ENCODE results near the gene GJA9.
"Not testable (repeated sequence)": the region's sequence is repeated elsewhere in the genome, so short reads cannot be mapped to it uniquely, and the experiment has no call there.

GJA9 gene

DNA sequence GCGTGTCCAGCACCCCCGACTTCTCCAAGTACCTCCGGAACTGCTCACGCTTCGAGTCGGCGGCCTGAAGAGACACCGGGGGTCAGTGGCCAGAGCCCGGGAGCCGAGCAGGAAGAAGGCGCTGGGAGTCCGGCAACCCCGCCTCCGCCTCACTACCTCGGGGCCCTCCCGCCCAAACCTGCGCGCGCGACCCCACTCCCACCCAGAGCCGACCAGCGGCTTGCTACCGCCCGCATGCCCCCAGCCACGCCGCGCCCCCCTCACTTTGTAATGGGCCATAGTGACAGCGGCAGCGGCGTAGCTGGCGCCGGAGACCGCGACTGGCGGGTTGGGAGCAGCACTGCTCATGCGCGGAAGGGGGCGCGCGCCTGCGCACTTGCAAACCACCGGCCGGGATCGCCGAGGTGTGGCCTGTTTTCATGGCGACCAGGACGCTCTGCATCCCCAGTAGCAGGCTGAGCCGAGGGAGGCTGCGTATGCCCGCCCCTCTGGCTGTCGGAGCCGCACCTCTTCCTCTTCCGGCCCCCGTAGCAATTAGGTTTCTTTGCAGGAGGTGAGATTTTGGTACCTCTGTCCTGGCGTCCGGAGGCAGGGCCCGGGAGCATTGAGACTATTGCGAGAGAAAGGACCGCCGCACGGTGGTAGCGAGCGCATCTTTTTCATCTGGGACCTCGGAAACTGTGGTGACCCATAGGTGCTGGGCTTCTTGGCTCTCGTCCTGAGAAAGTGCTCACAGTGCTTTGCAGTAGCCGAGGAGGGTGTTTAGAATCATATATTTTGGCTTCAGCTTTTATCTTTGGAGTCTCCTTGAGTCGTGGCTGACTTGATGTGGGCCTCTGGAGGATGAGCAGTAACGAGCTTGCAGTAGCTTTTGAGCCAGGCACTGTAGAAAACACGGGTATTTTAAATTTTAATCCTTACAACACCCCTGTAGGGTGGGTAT, 8.1 kb downstream of the GJA9 start, which contains the start of gene MYCBP:
Gene MYCBP, minus strand, starts transcription at position 322 of the 943 bp plus-strand sequence. Its CDS starts 43 bp downstream, at position 279.
- peak; percentile 95 for DNase-seq

DNA sequence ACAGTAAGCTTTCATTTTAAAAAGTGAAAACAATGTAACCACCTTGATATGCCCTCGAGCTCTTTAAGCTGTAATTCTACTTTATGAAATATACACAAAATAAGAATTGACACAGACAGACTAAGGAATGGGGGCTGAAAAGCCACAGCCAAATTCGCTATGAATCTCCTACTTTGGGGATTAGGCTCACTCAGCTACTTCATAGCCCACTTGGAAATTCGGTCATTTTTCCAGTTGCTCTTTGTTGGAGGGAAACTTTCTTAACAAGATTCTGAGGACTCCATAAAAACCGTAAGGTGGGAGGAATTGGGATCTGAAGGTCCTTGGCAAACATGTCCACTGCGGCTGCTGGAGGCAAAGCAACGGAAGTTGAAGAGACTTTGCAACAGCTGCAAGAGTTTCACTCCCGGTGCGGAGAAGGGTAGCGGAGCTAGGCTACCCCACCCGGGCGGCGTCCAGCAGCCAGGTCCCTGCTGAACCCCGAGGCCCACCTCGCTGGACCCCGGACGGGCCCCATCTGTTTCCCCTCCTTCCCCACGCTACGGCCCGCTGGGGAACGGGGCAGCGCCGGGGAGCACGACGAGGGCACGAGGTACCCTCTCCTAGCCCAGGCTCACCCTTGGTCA, 8.9 kb downstream of the GJA9 start:
- peak; percentile 19 for DNase-seq

DNA sequence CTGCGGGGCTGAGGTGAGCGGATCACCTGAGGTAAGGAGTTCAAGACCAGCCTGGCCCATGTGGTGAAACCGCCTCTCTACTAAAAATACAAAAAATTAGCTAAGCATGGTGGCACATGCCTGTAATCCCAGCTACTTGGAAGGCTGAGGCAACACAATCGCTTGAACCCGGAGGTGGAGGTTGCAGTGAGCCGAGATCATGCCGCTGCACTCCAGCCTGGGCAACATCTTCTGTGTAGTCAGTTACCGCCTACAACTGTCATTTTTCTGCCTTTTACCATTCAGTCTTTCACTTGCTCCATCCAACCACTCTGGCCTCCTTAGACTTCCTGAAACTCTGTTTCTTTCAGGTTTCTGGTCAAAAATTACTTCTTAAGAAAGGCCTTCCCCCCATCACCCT, 10.4 kb downstream of the GJA9 start:
- DNase-seq: no peak

DNA sequence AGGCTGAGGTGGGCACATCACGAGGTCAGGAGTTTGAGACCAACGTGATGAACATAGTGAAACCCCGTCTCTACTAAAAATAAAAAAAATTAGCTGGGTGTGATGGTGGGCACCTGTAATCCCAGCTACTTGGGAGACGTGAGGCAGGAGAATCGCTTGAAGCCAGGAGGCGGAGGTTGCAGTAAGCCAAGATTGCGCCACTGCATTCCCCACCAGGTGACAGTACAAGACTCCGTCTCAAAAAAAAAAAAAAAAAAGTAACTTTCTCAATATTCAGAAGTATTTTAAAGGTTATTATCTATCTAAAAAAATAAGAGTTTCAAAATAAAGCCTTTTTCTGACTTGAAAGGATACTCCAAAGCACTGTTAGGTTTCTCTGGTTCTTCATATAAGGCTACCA, 14.2 kb downstream of the GJA9 start:
- DNase-seq: no peak

DNA sequence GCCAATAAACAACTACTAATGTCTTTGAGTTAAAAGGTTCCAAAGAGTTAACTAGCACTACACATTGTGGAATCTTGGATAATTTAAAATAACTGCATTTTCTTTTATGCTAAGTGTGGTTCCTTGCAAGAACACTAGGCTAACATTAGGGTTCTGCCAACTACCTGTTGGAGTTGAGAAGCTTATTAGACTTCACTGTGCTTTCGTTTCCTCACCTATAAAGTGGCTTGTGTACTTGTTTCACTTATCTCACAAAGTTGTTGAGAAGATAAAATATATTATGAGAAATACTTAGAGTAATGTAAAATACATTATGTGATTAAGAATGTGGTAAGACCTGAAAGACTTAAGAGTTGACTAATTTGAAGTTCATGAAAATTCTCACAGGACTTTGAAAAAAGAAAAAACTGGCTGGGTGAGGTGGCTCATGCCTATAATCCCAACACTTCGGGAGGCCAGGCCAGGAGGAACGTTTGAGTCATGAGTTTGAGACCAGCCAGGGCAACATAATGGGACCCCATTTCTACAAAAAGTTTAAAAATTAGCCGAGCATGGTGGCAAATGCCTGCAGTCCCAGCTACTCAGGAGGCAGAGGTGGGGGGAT, 16.2 kb downstream of the GJA9 start:
- no peak for DNase-seq

DNA sequence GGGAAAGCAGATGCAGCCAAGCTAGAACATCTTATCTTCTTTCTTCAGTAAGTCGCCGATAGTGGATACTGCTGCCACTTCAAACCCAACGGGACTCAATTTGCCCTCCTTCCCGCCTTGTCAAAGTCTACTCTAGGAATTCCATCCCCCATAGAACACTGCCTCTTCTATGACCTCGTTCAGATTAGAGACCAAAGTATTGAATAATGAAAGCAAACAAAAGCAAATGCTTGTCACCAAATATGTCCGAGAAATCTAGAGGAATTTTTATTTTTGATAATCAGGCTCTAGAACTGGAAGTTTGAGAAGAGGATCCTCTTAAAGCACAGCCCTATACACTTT, 21.0 kb downstream of the GJA9 start:
- DNase-seq: no peak

DNA sequence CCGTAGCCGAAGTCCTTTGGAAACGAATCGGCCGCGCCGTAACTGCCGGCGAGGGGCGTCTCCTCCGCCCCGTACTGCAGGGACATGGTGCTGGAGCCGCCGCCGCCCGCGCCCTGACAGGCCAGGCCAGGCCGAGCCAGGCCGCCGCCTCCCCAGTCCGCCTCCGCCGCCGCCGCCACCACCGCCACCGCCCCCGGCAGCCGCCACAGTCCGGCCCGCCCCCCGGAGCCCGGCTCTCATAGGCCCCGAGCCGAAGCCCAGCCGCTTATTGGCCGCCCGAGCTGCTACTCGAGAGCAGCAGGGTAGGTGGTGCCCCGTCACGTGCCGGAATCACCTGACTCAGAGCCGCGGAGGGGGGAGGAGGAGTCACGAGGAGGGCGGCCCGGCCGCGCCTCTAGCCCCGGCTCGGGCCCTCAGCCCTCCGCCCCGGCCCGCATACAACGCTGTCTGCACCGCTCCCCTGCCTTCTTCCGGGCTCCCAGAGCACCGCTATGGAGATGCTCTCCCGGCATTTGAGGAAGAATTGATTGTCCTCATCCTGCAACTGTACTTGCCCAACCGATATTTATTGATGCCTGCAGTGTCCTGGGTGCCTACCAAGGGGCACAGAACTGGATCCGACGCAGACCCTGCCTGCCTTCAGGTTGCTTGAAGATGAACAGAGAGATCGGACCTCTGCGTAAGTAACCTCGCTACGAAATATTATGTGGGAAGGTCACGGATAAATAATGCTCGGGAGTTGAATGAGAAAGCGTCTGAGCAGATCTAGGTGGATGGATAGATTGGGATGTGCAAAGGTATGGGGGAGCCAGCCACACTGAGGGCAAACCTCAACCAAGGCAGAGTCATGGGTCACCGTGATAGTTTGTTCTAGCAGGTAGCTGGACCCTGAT, 21.6 kb downstream of the GJA9 start, which contains the start of gene RRAGC:
Gene RRAGC, minus strand, starts transcription at position 212 of the 893 bp plus-strand sequence. Its CDS starts 126 bp downstream, at position 86.
- DNase-seq: peak; percentile 99

DNA sequence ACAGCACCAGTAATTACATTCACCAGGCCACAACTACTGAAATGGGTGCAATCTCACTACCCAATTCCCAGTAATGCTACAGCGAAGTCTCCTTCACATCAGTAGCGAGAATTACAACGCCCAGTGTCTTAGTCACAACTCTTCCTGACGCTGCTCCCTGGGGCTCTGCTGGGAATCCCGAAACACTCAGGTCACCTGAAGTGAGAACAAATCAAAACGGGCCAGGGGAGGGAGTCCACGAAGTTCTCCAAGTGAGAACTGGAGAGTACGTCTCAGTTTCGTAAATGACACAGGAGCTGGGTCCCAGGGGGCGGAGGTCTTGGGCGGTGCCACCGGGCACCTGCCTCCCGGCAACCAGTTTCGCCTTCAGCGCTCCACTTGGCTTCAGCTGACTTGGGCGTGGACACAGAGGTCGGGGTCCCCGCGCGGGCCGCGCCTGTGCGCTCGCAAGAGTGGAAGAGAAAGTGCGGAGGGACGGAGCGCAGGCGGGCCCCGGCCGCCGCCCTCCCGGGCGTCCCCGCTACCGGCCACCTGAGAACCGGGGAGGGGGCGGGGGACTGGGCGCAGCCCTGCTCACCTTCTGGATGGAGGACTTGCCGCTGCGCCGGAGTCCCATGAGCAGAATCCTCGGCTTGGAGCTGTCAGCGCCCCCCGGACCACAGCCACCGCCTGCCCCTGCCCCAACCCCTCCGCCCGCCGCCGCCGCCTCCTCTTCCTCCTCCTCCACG, 22.4 kb downstream of the GJA9 start:
- DNase-seq: peak; percentile 27

DNA sequence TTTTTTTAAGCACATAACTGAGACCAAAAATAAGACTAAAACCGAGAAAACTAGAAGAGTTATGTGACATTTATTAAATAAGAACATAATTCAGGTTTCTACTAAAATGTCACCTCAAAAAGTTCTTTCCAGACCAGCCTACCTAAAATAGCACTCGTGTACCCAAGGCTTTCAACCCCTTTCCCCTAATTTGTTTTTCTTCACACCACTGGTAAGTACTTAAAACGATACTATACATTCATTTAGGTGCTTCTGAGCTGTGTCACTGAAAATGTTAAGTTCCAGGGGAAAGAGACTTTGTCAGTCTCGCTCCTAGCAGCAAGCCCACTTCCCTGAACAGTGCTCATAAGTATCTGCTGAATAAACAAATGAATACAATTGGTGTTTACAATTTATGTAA, 28.6 kb downstream of the GJA9 start:
- no peak for DNase-seq

DNA sequence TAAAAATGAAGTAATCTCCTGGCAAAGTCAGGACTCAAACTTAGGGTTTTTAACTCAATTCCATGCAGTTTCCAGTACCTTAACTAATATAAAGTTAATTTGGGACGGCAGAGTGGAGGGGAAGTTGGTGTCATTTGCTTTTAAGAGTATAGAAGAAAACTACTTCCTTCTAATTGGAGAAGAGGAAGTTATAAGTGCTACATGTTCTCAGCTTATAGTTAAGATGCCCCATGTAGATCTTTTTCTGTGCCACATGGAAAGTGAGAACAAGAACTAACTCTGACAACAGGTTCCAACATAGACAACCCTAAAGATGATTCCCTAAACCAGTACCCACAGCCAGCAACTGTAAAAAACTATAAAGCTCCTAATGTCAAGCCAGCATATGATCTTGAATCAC, 33.3 kb downstream of the GJA9 start:
- no peak for DNase-seq

DNA sequence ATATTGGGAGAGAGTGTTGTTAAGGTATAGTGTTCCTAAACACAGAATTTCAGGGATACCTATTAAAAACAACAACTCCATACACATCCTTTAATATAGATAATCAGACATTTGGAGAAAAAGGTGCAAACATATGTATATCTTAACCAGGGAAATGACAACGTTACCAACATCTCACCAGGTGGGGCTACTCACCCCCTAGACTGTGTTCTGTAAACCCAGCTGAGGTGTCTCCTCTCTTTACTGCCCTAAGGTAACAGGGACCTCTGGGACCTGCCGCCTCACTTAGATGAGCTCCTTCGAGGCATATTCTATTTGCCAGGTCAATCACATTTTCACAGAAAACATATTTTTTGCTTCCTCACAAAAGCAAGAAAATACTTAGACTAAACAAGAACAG, 35.2 kb downstream of the GJA9 start:
- DNase-seq: no peak

DNA sequence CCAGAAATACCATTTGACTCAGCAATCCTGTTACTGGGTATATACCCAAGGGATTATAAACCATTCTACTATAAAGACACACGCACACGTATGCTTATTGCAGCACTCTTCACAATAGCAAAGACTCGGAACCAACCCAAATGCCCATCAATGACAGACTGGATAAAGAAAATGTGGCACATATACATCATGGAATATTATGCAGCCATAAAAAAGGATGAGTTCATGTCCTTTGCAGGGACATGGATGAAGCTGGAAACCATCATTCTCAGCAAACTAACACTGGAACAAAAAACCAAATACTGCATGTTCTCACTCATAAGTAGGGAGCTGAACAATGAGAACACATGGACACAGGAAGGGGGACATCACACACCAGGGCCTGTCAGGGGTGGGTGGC, 36.3 kb downstream of the GJA9 start:
- DNase-seq: not testable (repeated sequence)

DNA sequence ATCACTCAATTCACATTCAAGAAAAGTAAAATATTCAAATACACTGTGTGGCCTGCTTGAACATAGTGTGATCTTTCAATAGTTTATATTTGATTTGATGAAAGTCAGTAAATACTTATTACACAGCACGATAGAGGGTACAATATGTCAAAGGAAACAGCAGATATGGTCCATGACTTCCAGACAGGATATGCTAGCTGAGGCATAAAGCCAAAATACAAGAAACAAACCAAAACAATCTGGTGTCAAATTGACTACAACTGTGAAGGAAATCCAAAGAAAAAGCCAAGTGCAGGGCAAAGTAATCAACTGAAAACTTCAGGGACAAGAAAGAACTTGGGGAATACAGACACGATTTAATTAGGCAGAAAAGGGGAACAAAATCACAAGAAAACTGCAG, 41.1 kb downstream of the GJA9 start:
- no peak for DNase-seq

DNA sequence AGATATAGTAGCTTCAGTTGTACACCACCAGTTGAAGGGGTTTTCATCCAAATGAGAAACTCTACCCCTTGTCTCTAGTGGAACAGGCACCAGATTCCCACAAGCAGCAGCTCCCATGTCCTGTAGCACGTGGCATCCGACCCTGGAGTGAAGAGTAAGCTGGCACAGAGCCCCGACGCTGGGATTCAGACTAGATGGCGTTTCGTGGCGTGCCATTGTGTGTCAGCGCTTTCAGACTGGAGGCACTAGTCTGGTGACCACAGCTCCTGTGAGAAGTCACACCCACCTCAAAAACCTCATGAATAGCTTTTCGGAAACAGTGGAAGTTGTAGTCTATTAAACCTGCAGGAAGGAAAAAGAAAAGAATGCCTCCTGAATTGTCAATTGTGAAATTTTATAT, 42.0 kb downstream of the GJA9 start:
- DNase-seq: no peak

DNA sequence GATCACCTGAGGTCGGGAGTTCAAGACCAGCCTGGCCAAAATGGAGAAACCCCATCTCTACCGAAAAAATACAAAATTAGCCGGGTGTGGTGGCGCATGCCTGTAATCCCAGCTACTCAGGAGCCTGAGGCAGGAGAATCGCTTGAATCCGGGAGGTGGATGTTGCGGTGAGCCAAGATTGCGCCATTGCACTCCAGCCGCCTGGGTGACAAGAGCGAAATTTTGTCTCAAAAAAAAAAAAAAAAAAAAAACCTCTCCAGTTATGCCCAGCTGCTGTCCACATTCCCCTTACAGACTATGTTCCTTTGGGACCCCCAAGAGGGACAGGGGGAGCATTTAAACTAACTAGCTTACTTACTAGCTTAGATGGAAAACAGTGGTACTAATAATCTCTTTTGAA, 45.1 kb downstream of the GJA9 start:
- DNase-seq: not testable (repeated sequence)

DNA sequence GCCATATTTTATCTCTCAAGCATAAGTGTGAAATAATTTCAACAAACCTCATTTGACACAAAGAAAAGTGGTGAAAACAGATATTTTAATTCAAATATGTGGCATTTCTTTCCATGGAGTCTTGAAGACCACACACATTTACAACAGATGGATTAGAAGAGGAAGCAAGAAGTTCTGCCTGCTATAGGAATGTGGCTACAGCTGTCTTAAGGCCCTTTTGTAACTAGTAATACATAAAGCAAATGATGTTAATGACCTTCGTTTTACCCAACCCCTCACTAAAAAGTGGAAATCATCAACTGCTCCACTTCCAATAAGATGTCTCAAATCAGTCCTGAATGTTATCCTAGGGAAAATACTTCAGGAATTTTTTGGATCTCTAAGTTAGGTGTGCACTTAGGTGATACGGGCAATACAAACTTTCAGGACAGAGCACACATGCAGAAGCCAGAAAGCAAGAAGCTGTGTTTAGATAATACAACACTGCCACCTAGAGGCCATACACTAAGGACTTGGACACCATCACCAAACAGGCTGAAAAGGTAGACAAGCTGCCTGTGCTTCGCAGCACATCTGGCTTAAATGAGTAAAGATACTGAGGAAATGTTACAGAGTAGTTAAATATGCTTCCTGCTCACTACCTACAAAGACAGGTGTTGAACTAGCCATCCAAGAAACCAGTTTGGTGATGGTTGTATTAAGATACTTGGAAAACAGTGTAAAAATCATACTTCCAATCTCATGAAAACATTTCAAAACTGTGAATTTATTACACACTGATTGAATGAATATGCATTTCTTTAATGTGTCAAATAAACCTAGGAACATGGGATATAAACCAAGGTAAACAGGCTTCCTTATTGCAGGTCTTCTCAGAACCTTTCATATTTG, 46.2 kb downstream of the GJA9 start:
- peak; percentile 80 for DNase-seq

DNA sequence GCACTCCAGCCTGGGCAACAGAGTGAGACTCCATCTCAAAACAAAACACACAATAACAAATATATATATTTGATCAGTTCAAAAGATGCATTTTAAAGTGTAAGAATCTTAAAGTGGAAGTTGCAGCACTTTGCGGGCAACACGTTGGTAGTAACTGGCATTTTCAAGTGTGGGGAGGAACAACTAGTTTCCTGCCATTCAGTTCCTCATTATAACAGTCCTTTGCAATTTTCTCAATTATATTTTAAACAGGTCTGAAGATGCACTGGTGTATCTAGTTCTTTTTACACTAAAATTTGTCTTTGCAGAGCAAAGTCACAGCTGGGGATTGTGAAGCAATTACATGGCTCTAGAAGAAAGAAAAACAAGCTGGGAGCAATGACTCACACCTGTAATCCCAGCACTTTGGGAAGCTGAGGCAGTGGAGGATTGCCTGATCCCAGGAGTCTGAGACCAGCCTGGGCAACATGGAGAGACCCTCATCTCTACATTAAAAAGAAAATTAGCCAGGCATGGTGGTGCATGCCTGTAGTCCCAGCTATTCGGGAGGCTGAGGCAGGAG, 47.1 kb downstream of the GJA9 start:
- no peak for DNase-seq

DNA sequence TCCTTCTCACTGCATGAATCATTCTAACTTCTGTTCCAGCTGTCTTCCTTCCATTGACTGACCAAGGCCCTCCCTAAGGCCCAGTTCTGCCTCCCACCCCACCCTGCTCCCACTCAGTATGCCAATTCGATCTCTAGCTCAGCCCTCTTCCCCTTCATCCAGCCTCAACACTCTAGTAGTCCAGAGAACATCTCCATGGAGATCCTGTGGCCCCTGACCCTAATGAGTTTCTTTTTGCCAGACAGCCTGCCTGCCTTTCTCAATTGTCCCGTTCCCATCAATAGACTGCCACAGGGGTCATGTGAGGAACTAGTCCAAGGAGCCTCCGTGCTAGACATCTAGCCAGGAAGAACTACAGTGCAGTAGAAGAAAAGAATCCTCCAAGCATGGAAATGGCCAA, 48.2 kb downstream of the GJA9 start:
- DNase-seq: no peak

DNA sequence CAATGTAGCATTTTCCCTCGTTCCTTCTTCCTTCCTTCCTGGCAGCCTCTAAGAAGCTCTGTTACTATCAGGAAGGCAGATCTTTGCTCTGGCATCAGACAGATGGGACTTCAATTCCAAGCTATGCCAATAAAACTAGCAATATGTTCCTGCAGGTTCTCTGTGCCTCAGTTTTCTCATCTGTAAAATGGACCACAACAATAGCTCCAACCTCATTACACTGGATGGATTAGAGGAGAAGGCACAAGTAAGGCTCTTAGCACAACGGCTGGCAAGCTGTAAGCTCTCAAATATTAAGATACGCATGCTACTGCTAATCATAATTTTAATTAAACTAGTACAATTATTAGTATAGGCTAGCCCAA, 49.0 kb downstream of the GJA9 start:
- no peak for DNase-seq

DNA sequence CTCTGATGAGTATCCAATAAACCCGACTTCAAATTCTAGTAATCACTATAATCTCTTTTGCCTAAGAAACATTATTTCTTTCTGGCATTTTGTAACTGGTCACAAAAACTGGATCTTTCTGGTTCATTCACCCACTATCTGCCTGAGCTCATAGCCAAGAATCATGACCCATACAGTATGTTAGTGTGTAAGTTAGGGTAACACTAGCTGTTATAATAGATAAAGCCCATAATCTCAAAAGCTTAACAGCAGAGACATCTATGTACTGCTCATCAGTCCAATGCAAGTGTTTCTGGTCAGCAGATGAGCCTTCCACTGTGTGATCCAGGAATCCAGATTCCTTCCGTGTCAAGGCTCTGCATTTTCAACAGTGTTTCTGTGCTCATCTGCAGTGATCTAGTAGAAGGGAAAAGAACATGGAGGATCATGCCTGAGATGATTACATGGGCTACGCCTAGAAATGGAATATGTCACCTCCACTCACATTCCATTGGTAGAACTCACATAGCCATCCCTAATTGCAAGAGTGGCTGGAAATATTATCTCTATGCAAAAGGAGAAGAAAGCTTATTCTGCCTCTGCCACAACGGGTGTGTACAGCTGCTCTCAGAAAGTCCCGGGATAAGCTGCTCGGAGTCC, 49.5 kb downstream of the GJA9 start:
- peak; percentile 22 for DNase-seq

All from fibroblast of skin of scalp (primary cell).